ENCODE data around the gene ANKK1. TPM values are rescaled to one million over a fixed set of nuclear protein-coding genes. Genes with fewer than 3 reads are reported as not detected.

ANKK1 gene
- total RNA-seq, 4 donors from 2014 or later = 0.17 to 0.83 (median 0.29) TPM; not detected in 1

DNA sequence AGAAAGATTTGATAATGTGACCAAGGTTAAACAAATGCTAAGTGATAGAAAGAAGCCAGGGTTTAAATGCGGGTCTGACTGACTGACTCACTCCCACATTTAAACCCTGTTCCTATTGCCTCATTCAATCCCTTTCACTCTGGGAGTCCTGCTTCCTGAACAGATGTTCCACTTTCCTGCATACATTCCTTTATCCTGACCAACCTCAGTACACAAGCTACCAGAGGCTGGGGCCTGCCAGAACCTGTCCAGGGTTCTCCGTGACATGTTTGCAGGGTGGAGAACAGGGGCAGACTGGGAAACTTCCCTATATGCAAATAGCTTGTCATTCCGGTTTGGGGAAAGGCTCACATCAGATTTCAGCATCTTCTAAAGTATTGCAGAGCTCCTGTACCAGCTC is 3.0 kb upstream of the ANKK1 start:
- DNase-seq (ENCODE audit: extremely low spot score) = no peak
- WGBS = 71% methylated on average over 3 of the region's 3 CpGs
- TF ChIP-seq POLR2AphosphoS5 (IDR thresholded peaks at IDR 0.05) (no peak), POLR2A (IDR thresholded peaks at IDR 0.05; ENCODE audit: low read depth) (no peak), EP300 (IDR thresholded peaks at IDR 0.05) (no peak)
- TF ChIP-seq, protein P1, sequence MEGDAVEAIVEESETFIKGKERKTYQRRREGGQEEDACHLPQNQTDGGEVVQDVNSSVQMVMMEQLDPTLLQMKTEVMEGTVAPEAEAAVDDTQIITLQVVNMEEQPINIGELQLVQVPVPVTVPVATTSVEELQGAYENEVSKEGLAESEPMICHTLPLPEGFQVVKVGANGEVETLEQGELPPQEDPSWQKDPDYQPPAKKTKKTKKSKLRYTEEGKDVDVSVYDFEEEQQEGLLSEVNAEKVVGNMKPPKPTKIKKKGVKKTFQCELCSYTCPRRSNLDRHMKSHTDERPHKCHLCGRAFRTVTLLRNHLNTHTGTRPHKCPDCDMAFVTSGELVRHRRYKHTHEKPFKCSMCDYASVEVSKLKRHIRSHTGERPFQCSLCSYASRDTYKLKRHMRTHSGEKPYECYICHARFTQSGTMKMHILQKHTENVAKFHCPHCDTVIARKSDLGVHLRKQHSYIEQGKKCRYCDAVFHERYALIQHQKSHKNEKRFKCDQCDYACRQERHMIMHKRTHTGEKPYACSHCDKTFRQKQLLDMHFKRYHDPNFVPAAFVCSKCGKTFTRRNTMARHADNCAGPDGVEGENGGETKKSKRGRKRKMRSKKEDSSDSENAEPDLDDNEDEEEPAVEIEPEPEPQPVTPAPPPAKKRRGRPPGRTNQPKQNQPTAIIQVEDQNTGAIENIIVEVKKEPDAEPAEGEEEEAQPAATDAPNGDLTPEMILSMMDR (IDR thresholded peaks at IDR 0.05) = no peak
- peaks cover 0 to 32% (median 13%) of the 10 kb centered on the region in 4 donors for H3K27me3 ChIP-seq
- peaks cover 0 to 10% (median 9%) of the 10 kb centered on the region in 4 donors for H3K4me1 ChIP-seq
- H3K27ac ChIP-seq (replicated peaks in 1 of 4) = no peak overlapping the region
- no peaks in the 10 kb centered on the region for H3K36me3 ChIP-seq
- intact Hi-C loops (cut with DNase I) = no loop called here
- H3K9me3 ChIP-seq = no peaks in the 10 kb centered on the region
- H3K4me3 ChIP-seq = no peak overlapping the region

DNA sequence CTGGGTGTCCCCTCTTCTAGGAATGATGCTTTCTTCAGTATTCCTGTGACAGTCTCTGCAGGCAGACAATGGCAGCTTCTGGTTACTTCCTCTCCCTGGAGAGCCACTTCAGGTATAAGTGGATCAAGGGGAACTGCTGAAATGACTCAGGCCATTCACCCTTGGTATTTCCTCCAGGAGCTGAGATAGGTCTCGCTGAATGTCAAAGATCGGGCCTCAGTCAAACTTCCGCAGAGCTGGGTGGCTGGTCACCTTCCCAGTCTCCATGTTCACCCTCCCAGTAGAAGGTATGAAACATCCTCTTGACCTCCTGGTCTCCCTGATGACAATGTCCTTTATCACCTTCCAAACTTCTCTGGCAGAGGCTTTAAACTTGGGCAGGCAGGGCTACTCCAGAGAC is 1.8 kb upstream of the ANKK1 start:
- DNase-seq (ENCODE audit: extremely low spot score) = no peak
- WGBS = 57% methylated on average over 1 of the region's 3 CpGs
- peaks cover 0 to 44% (median 13%) of the 10 kb centered on the region in 4 donors for H3K27me3 ChIP-seq

DNA sequence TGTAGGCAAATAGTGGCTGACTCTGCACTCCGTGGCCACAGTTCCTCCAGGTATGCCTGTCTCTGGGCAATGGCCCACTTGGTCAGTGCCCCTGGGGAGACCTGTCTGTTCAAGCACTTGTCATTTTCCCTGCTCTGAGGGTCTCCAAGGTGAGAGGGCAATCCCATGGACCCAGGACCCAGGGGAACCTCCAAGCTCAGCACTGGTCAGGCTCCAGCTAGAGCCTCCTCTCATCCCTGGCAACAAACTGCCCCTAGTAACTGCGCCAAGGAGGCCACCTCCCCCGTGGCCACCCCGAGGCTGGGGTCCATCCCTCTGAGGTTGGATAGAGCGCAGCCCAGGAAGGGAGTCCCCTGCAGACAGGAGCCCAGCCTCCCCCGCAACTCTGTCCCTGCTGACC is 713 bp upstream of the ANKK1 start:
- 86% methylated on average over 5 of the region's 6 CpGs for WGBS
- Histone ChIP-seq H3K9me3 (no peaks in the 10 kb centered on the region), H3K27me3 (peaks cover 0 to 51% (median 13%) of the 10 kb centered on the region in 4 donors), H3K4me1 (peaks cover 0 to 10% (median 9%) of the 10 kb centered on the region in 4 donors), H3K4me3 (no peak overlapping the region), H3K36me3 (no peaks in the 10 kb centered on the region), H3K27ac (replicated peaks in 1 of 4) (no peak overlapping the region)
- intact Hi-C loops (cut with DNase I) = no loop called here
- no peak for DNase-seq (ENCODE audit: extremely low spot score)
- TF ChIP-seq POLR2A (IDR thresholded peaks at IDR 0.05; ENCODE audit: low read depth) (no peak), POLR2AphosphoS5 (IDR thresholded peaks at IDR 0.05) (no peak), EP300 (IDR thresholded peaks at IDR 0.05) (no peak)
- TF ChIP-seq, protein P1 (IDR thresholded peaks at IDR 0.05) = no peak

More for the DNA sequence above, 1.8 kb upstream of the ANKK1 start:
- TF ChIP-seq POLR2A (IDR thresholded peaks at IDR 0.05; ENCODE audit: low read depth) = no peak
- TF ChIP-seq, protein P1 (IDR thresholded peaks at IDR 0.05) = no peak
- TF ChIP-seq EP300 (IDR thresholded peaks at IDR 0.05) = no peak
- no peak for TF ChIP-seq POLR2AphosphoS5 (IDR thresholded peaks at IDR 0.05)
- Histone ChIP-seq H3K36me3 (no peaks in the 10 kb centered on the region), H3K27ac (replicated peaks in 1 of 4) (no peak overlapping the region), H3K4me1 (peaks cover 0 to 10% (median 9%) of the 10 kb centered on the region in 4 donors), H3K4me3 (no peak overlapping the region), H3K9me3 (no peaks in the 10 kb centered on the region)
- intact Hi-C loops (cut with DNase I) = no loop called here

DNA sequence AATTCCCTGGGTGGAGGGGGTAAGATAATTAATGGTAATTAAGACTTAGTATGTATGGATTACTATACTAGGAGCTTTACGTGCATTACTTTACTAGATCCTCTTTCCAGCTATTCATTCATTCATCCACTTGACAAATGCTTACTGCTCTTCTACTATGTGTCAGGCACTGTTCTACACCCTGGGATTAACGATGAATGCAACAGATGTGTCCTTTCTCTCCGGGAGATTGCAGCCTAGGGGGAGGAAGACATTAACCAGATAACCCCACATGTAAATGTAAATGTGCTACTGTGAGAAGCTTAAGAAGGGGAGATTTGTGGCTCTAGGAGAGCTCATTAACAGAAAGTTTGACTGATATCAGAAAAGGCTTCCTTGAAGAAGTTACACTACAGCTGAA is 1.7 kb downstream of the ANKK1 start:
- H3K27me3 ChIP-seq = peaks cover 0 to 51% (median 13%) of the 10 kb centered on the region in 4 donors
- TF ChIP-seq EP300 (IDR thresholded peaks at IDR 0.05) (no peak), POLR2AphosphoS5 (IDR thresholded peaks at IDR 0.05) (no peak), POLR2A (IDR thresholded peaks at IDR 0.05; ENCODE audit: low read depth) (no peak)
- TF ChIP-seq, protein P1 (IDR thresholded peaks at IDR 0.05) = no peak
- intact Hi-C loops (cut with DNase I) = no loop called here
- WGBS = 38% methylated on average over 3 of the region's 3 CpGs
- H3K4me1 ChIP-seq = peaks cover 0 to 10% (median 9%) of the 10 kb centered on the region in 4 donors
- no peaks in the 10 kb centered on the region for H3K36me3 ChIP-seq
- no peak for DNase-seq (ENCODE audit: extremely low spot score)
- no peak overlapping the region for H3K27ac ChIP-seq (replicated peaks in 1 of 4)
- H3K4me3 ChIP-seq = no peak overlapping the region
- no peaks in the 10 kb centered on the region for H3K9me3 ChIP-seq

Measured in esophagus muscularis mucosa (tissue), 4 donors.